Heart left ventricle (tissue), 13 donors: ENCODE data around the gene KDM4B.

ENCODE experiments used
- POLR2A ChIP-seq, 2 donors: fragments of 450-650 bp; IDR thresholded peaks; one replicate each; pipeline ENCODE4 v1.6.1; 2017; ENCODE audit warnings: antibody characterized with exemption in 2 of 2, mild to moderate bottlenecking in 2 of 2, moderate library complexity in 2 of 2
- TF ChIP-seq, protein P1 (sequence below), 12 donors: fragments of 200-600 bp; sonication (generic) in 4 of 12; IDR thresholded peaks; one replicate each; pipeline versions ENCODE4 v1.5.0 to v1.8.0; 2018 to 2022; ENCODE audit warnings: antibody characterized with exemption in 12 of 12, mild to moderate bottlenecking in 5 of 12
- donor health status: ischemic (EF 13 %, LVEDD 7.1; RV severe dilation, severe dysfunction).
- donor health status: DM: no; HTN: yes; CAD: no.
- donor health status: DM: no; HTN: no; CAD: no.
- donor health status: ischemic (EF 25% LVEDD 6.9; RV normal size, moderate dysfunction).
- donor health status: ischemic (EF 25% LVEDD 5.7; RV mildly dilated, moderate dysfunction).
- donor health status: ischemic (EF 35%, LVEDD 5.7; RV mildly dilated, moderate dysfunction).
- donor health status: nonischemic (EF 11% LVEDD 7.7; RV severe dilation, severe dysfunction).
- donor health status: DM: yes; HTN: yes; CAD: no.
- donor health status: PGD.
- donor health status: ischemic (EF 29% LVEDD 5.4; RV normal size, mild dysfunction).
- donor health status: nonischemic (EF 23%, LVEDD 6.1; RV moderate dilation, normal function).

DNA sequence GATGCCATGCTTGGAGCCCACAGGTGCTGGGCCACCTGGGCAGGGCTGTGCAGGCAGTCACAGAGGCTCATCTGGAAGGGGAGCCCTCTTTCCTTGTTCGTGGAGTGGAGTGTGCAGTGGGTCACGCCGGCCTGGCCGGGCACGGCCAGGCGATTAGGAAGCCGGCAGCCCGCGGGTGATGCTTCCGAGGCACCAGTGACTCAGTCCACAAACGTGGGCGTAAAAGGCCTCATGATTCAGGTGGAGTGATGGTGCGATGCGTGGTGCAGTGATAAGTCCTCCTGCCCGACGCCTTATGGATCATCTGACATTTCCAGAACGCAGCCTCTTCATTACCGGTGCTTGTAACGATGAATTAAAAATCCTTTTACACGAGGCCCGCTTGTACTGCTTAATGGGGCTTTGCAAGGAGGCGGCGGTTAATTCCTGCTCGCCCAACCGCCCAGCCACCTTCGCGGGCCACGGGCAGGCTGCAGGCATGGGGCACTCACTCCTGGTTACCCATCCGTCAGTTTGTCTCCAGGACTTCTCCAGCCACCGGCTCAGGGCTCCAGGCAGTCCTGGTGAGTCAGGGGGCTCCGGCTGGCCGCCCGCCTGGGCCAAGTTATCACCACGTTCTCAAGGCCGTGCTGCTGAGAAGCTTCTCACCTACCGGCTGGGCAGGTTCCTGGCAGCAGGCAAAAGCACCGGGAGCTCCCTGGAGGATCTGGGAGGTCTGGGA lies 172.4 kb downstream of the KDM4B start:
- TF ChIP-seq, protein P1, sequence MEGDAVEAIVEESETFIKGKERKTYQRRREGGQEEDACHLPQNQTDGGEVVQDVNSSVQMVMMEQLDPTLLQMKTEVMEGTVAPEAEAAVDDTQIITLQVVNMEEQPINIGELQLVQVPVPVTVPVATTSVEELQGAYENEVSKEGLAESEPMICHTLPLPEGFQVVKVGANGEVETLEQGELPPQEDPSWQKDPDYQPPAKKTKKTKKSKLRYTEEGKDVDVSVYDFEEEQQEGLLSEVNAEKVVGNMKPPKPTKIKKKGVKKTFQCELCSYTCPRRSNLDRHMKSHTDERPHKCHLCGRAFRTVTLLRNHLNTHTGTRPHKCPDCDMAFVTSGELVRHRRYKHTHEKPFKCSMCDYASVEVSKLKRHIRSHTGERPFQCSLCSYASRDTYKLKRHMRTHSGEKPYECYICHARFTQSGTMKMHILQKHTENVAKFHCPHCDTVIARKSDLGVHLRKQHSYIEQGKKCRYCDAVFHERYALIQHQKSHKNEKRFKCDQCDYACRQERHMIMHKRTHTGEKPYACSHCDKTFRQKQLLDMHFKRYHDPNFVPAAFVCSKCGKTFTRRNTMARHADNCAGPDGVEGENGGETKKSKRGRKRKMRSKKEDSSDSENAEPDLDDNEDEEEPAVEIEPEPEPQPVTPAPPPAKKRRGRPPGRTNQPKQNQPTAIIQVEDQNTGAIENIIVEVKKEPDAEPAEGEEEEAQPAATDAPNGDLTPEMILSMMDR (IDR thresholded peaks at IDR 0.05) = no peak
- no peak for TF ChIP-seq POLR2A (IDR thresholded peaks at IDR 0.05)
